Duodenal mucosa (tissue), 2 donors: Measurements from ENCODE around the gene HTT.

Experiments
- H3K27ac ChIP-seq: one replicate; pipeline ENCODE4 v1.7.0; 2013; ENCODE audit warnings: low read depth, low read length
- H3K27me3 ChIP-seq, 2 donors: one replicate each; pipeline ENCODE4 v1.7.0; 2013; ENCODE audit warnings: low read length in 2 of 2, control low read depth in 1 of 2; ENCODE audit not compliant: insufficient read depth in 2 of 2, control insufficient read depth in 1 of 2
- H3K36me3 ChIP-seq, 2 donors: one replicate each; pipeline ENCODE4 v1.7.0; 2013; ENCODE audit warnings: low read length in 2 of 2, control low read depth in 1 of 2; ENCODE audit not compliant: insufficient read depth in 2 of 2, control insufficient read depth in 1 of 2
- H3K4me1 ChIP-seq, 2 donors: one replicate each; pipeline ENCODE4 v1.7.0; 2013; ENCODE audit warnings: low read length in 2 of 2, control low read depth in 1 of 2; ENCODE audit not compliant: insufficient read depth in 2 of 2, control insufficient read depth in 1 of 2
- H3K4me3 ChIP-seq, 2 donors: one replicate each; pipeline ENCODE4 v1.7.0; 2013; ENCODE audit warnings: low read length in 2 of 2, low read depth in 1 of 2
- H3K9ac ChIP-seq, 2 donors: one replicate each; pipeline ENCODE4 v1.7.0; 2013; ENCODE audit warnings: low read length in 2 of 2, low read depth in 1 of 2
- H3K9me3 ChIP-seq, 2 donors: one replicate each; pipeline ENCODE4 v1.7.0; 2013; ENCODE audit warnings: low read length in 2 of 2, control low read depth in 1 of 2; ENCODE audit not compliant: control insufficient read depth in 1 of 2

HTT gene

DNA sequence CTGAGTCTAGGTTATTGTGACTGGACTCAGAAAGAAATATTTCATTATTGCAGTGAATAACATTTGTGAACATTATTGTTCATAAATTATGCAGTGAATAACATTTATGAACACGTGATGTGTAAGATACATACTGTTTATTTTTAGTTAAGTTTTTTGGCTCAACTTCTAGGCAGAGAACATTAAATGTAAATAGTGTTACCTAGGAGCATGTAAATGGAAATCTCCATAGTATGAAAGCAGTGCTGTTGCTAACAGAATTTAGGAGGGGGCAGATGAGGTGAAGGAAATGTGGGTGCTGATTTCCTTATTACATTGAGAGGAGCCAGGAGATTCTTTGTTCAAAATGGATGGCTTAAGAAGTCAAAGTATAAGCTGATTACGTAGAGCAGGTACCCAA lies 45.0 kb downstream of the HTT start:
- no peak overlapping the region for H3K27ac ChIP-seq
- H3K9ac ChIP-seq = no peak overlapping the region
- no peak overlapping the region for H3K4me3 ChIP-seq
- no peaks in the 10 kb centered on the region for H3K27me3 ChIP-seq
- peaks cover 3 to 5% of the 10 kb centered on the region in 2 donors for H3K4me1 ChIP-seq
- no peaks in the 10 kb centered on the region for H3K9me3 ChIP-seq
- peaks cover 22 to 75% of the 10 kb centered on the region in 2 donors for H3K36me3 ChIP-seq

- peaks cover 3 to 5% of the 10 kb centered on the region in 2 donors for H3K4me1 ChIP-seq
- no peak overlapping the region for H3K27ac ChIP-seq
- H3K27me3 ChIP-seq = no peaks in the 10 kb centered on the region
- no peaks in the 10 kb centered on the region for H3K9me3 ChIP-seq
- H3K36me3 ChIP-seq = peaks cover 12 to 64% of the 10 kb centered on the region in 2 donors
- no peak overlapping the region for H3K4me3 ChIP-seq
- H3K9ac ChIP-seq = no peak overlapping the region
Measured at GRCh38 chr4:3121110-3121509, 46.6 kb downstream of the HTT start.

DNA sequence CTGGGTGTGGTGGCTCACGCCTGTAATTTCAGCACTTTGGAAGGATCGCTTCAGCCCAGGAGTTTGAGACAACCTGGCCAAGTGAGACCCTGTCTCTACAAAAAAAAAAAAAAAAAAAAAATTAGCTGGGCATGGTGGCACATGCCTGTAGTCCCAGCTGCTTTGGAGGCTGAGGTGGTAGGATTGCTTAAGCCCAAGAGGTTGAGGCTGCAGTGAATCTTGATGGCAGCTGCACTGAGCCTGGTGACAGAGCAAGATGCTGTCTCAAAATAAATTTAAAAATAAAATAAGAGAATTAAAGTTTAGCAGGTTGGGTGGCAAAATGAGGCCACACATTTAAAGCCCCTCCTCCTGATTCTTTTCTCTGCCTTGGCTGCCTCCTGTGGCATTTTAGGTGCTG lies 47.1 kb downstream of the HTT start:
- H3K4me1 ChIP-seq = peaks cover 3 to 5% of the 10 kb centered on the region in 2 donors
- peaks cover 9 to 60% of the 10 kb centered on the region in 2 donors for H3K36me3 ChIP-seq
- H3K27ac ChIP-seq = no peak overlapping the region

GRCh38 chr4:3122081-3122563 lies 47.6 kb downstream of the HTT start:
- Histone ChIP-seq H3K36me3 (peaks cover 9 to 59% of the 10 kb centered on the region in 2 donors), H3K9ac (no peak overlapping the region)

More for the DNA sequence above, 47.1 kb downstream of the HTT start:
- H3K4me3 ChIP-seq = no peak overlapping the region
- no peak overlapping the region for H3K9ac ChIP-seq
- no peaks in the 10 kb centered on the region for H3K9me3 ChIP-seq
- H3K27me3 ChIP-seq = no peaks in the 10 kb centered on the region

GRCh38 chr4:3123181-3123671 lies 48.7 kb downstream of the HTT start:
- Histone ChIP-seq H3K36me3 (peaks cover 9 to 56% of the 10 kb centered on the region in 2 donors), H3K4me3 (no peak overlapping the region), H3K27me3 (no peaks in the 10 kb centered on the region), H3K27ac (no peak overlapping the region), H3K9me3 (no peaks in the 10 kb centered on the region), H3K9ac (no peak overlapping the region), H3K4me1 (peaks cover 3 to 5% of the 10 kb centered on the region in 2 donors)

More at GRCh38 chr4:3122081-3122563, 47.6 kb downstream of the HTT start:
- Histone ChIP-seq H3K4me1 (peaks cover 3 to 5% of the 10 kb centered on the region in 2 donors), H3K27me3 (no peaks in the 10 kb centered on the region), H3K27ac (no peak overlapping the region), H3K4me3 (no peak overlapping the region), H3K9me3 (no peaks in the 10 kb centered on the region)

GRCh38 chr4:3124070-3124767 lies 49.7 kb downstream of the HTT start:
- H3K4me3 ChIP-seq = no peak overlapping the region
- H3K27me3 ChIP-seq = no peaks in the 10 kb centered on the region
- no peak overlapping the region for H3K27ac ChIP-seq
- H3K9me3 ChIP-seq = no peaks in the 10 kb centered on the region
- peaks cover 3 to 5% of the 10 kb centered on the region in 2 donors for H3K4me1 ChIP-seq
- H3K9ac ChIP-seq = no peak overlapping the region
- peaks cover 13 to 58% of the 10 kb centered on the region in 2 donors for H3K36me3 ChIP-seq

GRCh38 chr4:3127112-3127511 lies 52.6 kb downstream of the HTT start:
- Histone ChIP-seq H3K27ac (no peak overlapping the region), H3K27me3 (no peaks in the 10 kb centered on the region), H3K4me1 (peaks cover 0 to 3% of the 10 kb centered on the region in 2 donors), H3K9me3 (no peaks in the 10 kb centered on the region), H3K36me3 (peaks cover 29 to 59% of the 10 kb centered on the region in 2 donors), H3K4me3 (no peak overlapping the region), H3K9ac (no peak overlapping the region)

DNA sequence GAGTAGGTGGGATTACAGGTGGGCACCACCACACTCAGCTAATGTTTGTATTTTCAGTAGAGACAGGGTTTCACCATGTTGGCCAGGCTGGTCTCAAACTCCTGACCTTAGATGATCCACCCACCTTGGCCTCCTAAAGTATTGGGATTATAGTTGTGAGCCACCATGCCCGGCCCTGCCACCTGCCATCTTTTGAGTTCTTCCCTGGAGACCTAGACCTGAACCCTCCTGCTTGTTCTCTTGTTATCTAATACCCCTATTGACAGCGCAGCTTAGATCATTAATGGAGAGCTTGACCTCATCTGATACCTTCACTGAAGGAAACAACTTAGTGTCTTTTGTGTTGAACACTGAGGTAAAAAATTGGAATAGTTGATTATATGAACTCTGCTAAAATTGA lies 53.6 kb downstream of the HTT start:
- Histone ChIP-seq H3K27me3 (no peaks in the 10 kb centered on the region), H3K4me1 (no peaks in the 10 kb centered on the region), H3K36me3 (peaks cover 37 to 63% of the 10 kb centered on the region in 2 donors), H3K9ac (no peak overlapping the region), H3K4me3 (no peak overlapping the region), H3K9me3 (no peaks in the 10 kb centered on the region), H3K27ac (no peak overlapping the region)

DNA sequence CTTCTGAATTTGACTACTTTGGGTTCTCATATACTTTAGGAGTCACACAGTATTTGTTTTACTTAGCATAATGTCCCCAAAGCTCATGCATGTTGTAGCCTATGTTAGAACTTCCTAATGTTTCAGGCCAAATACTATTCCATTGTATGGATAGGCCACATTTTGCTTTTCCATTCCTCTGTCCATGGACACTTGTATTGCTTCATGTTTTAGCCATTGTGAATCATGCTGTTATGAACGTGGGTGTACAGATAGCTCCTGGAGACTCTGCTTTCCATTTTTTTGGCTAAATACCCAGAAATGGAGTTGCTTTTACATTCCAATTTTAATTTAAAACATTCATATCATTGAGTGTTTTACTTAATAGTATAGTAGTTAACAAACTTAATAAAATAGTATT lies 54.5 kb downstream of the HTT start:
- Histone ChIP-seq H3K27me3 (no peaks in the 10 kb centered on the region), H3K4me3 (no peak overlapping the region), H3K9ac (no peak overlapping the region), H3K36me3 (peaks cover 43 to 69% of the 10 kb centered on the region in 2 donors), H3K4me1 (no peaks in the 10 kb centered on the region), H3K9me3 (no peaks in the 10 kb centered on the region), H3K27ac (no peak overlapping the region)

- H3K9ac ChIP-seq = no peak overlapping the region
Measured at GRCh38 chr4:3130201-3130600, 55.7 kb downstream of the HTT start.

More at GRCh38 chr4:3130201-3130600, 55.7 kb downstream of the HTT start:
- no peak overlapping the region for H3K27ac ChIP-seq
- H3K36me3 ChIP-seq = peaks cover 49 to 78% of the 10 kb centered on the region in 2 donors
- H3K4me3 ChIP-seq = no peak overlapping the region
- H3K4me1 ChIP-seq = no peaks in the 10 kb centered on the region
- no peaks in the 10 kb centered on the region for H3K27me3 ChIP-seq
- no peaks in the 10 kb centered on the region for H3K9me3 ChIP-seq
